Endothelial cell of umbilical vein (primary cell): ENCODE results near the gene HDAC4. TPM values are rescaled to one million over a fixed set of nuclear protein-coding genes. Genes with fewer than 3 reads are reported as not detected.

Experiments used
- BruUV-seq: library from RNA; stranded (reverse); fragments of 400-500 nt; replicated peaks from 2 replicates; lab custom pipeline; 2021; lab: Mats Ljungman, UMichigan
- CTCF ChIA-PET: fragments of 300-600, 350-600 bp; sonication (Branson Sonifier 250); formaldehyde crosslinking; loops from one replicate; lab custom pipeline; 2021; ENCODE audit warnings: antibody characterized with exemption, inconsistent platforms; lab: Charles Lee
- POLR2A ChIA-PET: fragments of 300-600, 350-600 bp; sonication (Branson Sonifier 250); formaldehyde crosslinking; loops from one replicate; lab custom pipeline; 2021; ENCODE audit warnings: antibody characterized with exemption, inconsistent platforms; lab: Charles Lee
- DNase-seq: peaks from one replicate; pipeline ENCODE4 v3.0.0-alpha.2; 2011; ENCODE audit warnings: low read depth, low spot score
- FAIRE-seq: peaks from 2 replicates; lab custom pipeline; 2011; peaks lifted over from hg19 to GRCh38; lab: Jason Lieb, UNC
- H2AFZ ChIP-seq: 2 replicates; pipeline ENCODE4 v1.6.0; 2012; ENCODE audit warnings: low read depth, low read length, control low read depth, inconsistent platforms
- H3K27ac ChIP-seq: 2 replicates; pipeline ENCODE4 v1.5.1; 2011; ENCODE audit warnings: low read depth, mild to moderate bottlenecking, control low read depth, low read length, moderate library complexity; ENCODE audit not compliant: insufficient read depth
- H3K27me3 ChIP-seq, 2 experiments: 2 replicates each; pipeline versions ENCODE4 v1.6.0 to v1.6.1; 2011; ENCODE audit warnings: low read length in 2 of 2, mixed read lengths in 1 of 2; ENCODE audit not compliant: control insufficient read depth in 2 of 2, insufficient read depth in 2 of 2
- H3K36me3 ChIP-seq, 2 experiments: 2 replicates in 1 of 2; 3 replicates in 1 of 2; pipeline ENCODE4 v1.5.1; 2011; ENCODE audit warnings: low read length in 2 of 2, mild to moderate bottlenecking in 1 of 2, moderate library complexity in 1 of 2; ENCODE audit not compliant: control insufficient read depth in 2 of 2, insufficient read depth in 2 of 2; ENCODE audit errors: extremely low read depth in 1 of 2
- H3K4me1 ChIP-seq: 3 replicates; pipeline ENCODE4 v1.5.1; 2011; ENCODE audit warnings: mild to moderate bottlenecking, low read length; ENCODE audit not compliant: control insufficient read depth, insufficient read depth; ENCODE audit errors: extremely low read depth
- H3K4me2 ChIP-seq: 2 replicates; pipeline ENCODE4 v1.6.1; 2011; ENCODE audit warnings: low read length, control low read depth, mixed read lengths; ENCODE audit not compliant: insufficient read depth
- H3K4me3 ChIP-seq, 3 experiments: fragments of 200-600 bp in 1 of 3; sonication (generic), shearing (Covaris generic) in 1 of 3; replicated peaks in 1 of 3; 2 replicates each; pipeline ENCODE4 v1.5.1; 2011 to 2016; ENCODE audit warnings: control low read depth in 3 of 3, low read length in 3 of 3, mild to moderate bottlenecking in 2 of 3, inconsistent platforms in 1 of 3, low read depth in 1 of 3, moderate library complexity in 1 of 3; ENCODE audit not compliant: insufficient read depth in 1 of 3
- H3K79me2 ChIP-seq: 2 replicates; pipeline ENCODE4 v1.6.0; 2012; ENCODE audit warnings: low read length, inconsistent platforms; ENCODE audit not compliant: control insufficient read depth, insufficient read depth
- H3K9ac ChIP-seq: replicated peaks from 2 replicates; pipeline ENCODE3; 2011; ENCODE audit warnings: low read length, control low read depth; ENCODE audit not compliant: insufficient read depth; ENCODE audit errors: extremely low read depth
- H3K9me1 ChIP-seq: replicated peaks from 3 replicates; pipeline ENCODE4 v1.6.0; 2011; ENCODE audit warnings: mild to moderate bottlenecking, low read length; ENCODE audit not compliant: control insufficient read depth, insufficient read depth; ENCODE audit errors: extremely low read depth
- H3K9me3 ChIP-seq: replicated peaks from 2 replicates; pipeline ENCODE4 v1.5.1; 2012; ENCODE audit warnings: low read length, inconsistent platforms; ENCODE audit not compliant: control insufficient read depth, insufficient read depth
- H4K20me1 ChIP-seq: replicated peaks from 2 replicates; pipeline ENCODE3; 2011; ENCODE audit warnings: mild to moderate bottlenecking, low read length; ENCODE audit not compliant: control insufficient read depth, insufficient read depth; ENCODE audit errors: extremely low read depth
- EZH2 ChIP-seq: IDR thresholded peaks from 2 replicates; pipeline ENCODE4 v1.6.1; 2012; ENCODE audit warnings: borderline replicate concordance, low read depth, mild to moderate bottlenecking, moderate library complexity, low read length, inconsistent platforms; ENCODE audit not compliant: severe bottlenecking
- FOS ChIP-seq: IDR thresholded peaks from 2 replicates; pipeline ENCODE4 v1.6.1; 2011; ENCODE audit warnings: mild to moderate bottlenecking, low read length, moderate library complexity, borderline replicate concordance; ENCODE audit not compliant: insufficient read depth
- GATA2 ChIP-seq: IDR thresholded peaks from 2 replicates; pipeline ENCODE4 v1.7.0; 2011; ENCODE audit warnings: low read depth, mild to moderate bottlenecking, moderate library complexity, mixed read lengths, low read length; ENCODE audit not compliant: insufficient read length, insufficient read depth
- JUN ChIP-seq: IDR thresholded peaks from 2 replicates; pipeline ENCODE4 v1.6.1; 2011; ENCODE audit warnings: borderline replicate concordance, low read depth; ENCODE audit not compliant: insufficient read length, insufficient read depth
- MYC ChIP-seq: IDR thresholded peaks from one replicate; pipeline ENCODE4 v1.6.1; 2011; ENCODE audit warnings: mild to moderate bottlenecking, low read depth, low read length
- POLR2A ChIP-seq: IDR thresholded peaks from 2 replicates; pipeline ENCODE4 v1.6.1; 2012; ENCODE audit warnings: low read depth, mild to moderate bottlenecking, control low read depth, low read length
- POLR2AphosphoS5 ChIP-seq: IDR thresholded peaks from 2 replicates; pipeline ENCODE4 v1.6.1; 2012; ENCODE audit warnings: low read depth, mild to moderate bottlenecking, control low read depth, low read length, moderate library complexity; ENCODE audit not compliant: insufficient read depth
- dilution Hi-C: fragments of 300-500 bp; cut with MboI; formaldehyde crosslinking; loops from one replicate; pipeline ENCODE4 v1.15.0; 2019; ENCODE audit warnings: low sequenced_read_pairs; ENCODE audit not compliant: extremely low pct_ligation_motif_present
- intact Hi-C: fragments of 100-400 bp; cut with micrococcal nuclease; formaldehyde crosslinking; loops from one replicate; pipeline ENCODE4 v1.10.0; 2022
- polyA plus RNA-seq, 4 experiments: library from polyadenylated mRNA; depleted of rRNA in 3 of 4; stranded (reverse) in 3 of 4; unstranded in 1 of 4; fragments of >200 nt; gene quantifications; 2 replicates each; pipeline versions ENCODE4 v1.2.1 to v1.2.3, GENCODE V29; 2011 to 2012; ENCODE audit warnings: missing spikeins in 1 of 4
- total RNA-seq: library from RNA; stranded (reverse); gene quantifications from 2 replicates; pipeline ENCODE4 v1.2.3, GENCODE V29; 2021
- TF ChIP-seq, protein P1 (sequence below), 2 donors: IDR thresholded peaks; 1 replicate in 1 of 2; 2 replicates in 1 of 2; pipeline ENCODE4 v1.5.1; 2011; ENCODE audit warnings: low read length in 2 of 2, mild to moderate bottlenecking in 2 of 2, moderate library complexity in 2 of 2, control low read depth in 1 of 2, inconsistent platforms in 1 of 2, low read depth in 1 of 2; ENCODE audit not compliant: insufficient read depth in 1 of 2; ENCODE audit errors: extremely low read depth in 1 of 2
- TF ChIP-seq, protein P2 (sequence below): IDR thresholded peaks from 2 replicates; pipeline ENCODE4 v1.6.1; 2011; ENCODE audit not compliant: insufficient read depth, insufficient read length

HDAC4 gene
- total and polyA plus RNA-seq, 2 donors (not counting 3 experiments of a cell fraction or from before 2014, with no cell fraction given): 13.4 to 33.0 TPM

DNA sequence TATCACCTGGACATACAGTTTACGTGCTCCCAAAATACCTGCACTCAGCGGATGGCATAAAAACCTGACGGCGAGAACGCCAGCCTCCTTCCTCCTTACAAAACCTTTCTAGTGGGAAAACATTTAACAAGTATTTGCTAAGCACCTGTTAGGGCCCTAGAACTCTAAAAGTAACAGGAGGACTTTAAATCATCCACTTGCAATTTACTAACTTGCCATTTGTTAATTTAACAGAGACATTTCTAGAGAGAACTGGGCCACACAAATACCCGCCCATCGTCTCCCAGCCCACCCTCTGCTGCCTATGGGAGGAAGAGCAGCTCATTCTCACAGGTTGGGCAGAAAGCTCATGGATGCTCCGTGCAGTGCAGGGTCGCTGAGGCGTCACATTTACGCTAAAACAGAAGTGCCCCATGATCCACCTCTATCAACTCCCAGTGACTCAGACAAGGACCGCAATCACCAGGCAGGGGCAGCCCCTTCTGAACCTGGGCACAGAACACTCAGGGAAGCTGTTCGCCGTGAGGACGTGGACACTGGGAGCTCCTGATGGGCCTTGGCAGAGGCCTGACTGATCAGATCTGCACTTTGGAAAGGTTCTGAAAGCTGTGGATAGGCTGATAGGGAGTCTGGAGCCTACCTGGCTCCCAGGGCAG is 106.9 kb downstream of the HDAC4 start:
- no peaks in the 10 kb centered on the region for H3K4me1 ChIP-seq
- TF ChIP-seq, protein P1, sequence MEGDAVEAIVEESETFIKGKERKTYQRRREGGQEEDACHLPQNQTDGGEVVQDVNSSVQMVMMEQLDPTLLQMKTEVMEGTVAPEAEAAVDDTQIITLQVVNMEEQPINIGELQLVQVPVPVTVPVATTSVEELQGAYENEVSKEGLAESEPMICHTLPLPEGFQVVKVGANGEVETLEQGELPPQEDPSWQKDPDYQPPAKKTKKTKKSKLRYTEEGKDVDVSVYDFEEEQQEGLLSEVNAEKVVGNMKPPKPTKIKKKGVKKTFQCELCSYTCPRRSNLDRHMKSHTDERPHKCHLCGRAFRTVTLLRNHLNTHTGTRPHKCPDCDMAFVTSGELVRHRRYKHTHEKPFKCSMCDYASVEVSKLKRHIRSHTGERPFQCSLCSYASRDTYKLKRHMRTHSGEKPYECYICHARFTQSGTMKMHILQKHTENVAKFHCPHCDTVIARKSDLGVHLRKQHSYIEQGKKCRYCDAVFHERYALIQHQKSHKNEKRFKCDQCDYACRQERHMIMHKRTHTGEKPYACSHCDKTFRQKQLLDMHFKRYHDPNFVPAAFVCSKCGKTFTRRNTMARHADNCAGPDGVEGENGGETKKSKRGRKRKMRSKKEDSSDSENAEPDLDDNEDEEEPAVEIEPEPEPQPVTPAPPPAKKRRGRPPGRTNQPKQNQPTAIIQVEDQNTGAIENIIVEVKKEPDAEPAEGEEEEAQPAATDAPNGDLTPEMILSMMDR (IDR thresholded peaks at IDR 0.05; ENCODE audit: extremely low read depth in 1 of 2, insufficient read depth in 1 of 2, low read depth in 1 of 2, low read length in 2 of 2): no peak
- TF ChIP-seq EZH2: no peak
- TF ChIP-seq POLR2AphosphoS5: no peak
- TF ChIP-seq FOS: no peak
- TF ChIP-seq MYC: no peak
- no peak for TF ChIP-seq JUN
- no peak for TF ChIP-seq POLR2A
- no peak for TF ChIP-seq GATA2
- TF ChIP-seq, protein P2, sequence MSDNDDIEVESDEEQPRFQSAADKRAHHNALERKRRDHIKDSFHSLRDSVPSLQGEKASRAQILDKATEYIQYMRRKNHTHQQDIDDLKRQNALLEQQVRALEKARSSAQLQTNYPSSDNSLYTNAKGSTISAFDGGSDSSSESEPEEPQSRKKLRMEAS: no peak
- H3K36me3 ChIP-seq: no peaks in the 10 kb centered on the region
- no peak for DNase-seq
- H3K4me2 ChIP-seq: no peak overlapping the region
- no peaks in the 10 kb centered on the region for H4K20me1 ChIP-seq
- no peaks in the 10 kb centered on the region for H3K27me3 ChIP-seq
- CTCF ChIA-PET: interaction anchor here (1.0 kb wide), 1 partner anchor 12 kb away, joined by 4 read pairs; no protein-coding TSS in a partner anchor
- no peaks in the 10 kb centered on the region for H3K9me1 ChIP-seq
- dilution Hi-C loops (no loop called here), intact Hi-C loops (no loop called here)
- H3K79me2 ChIP-seq: no peaks in the 10 kb centered on the region
- no TSS peak for BruUV-seq
- FAIRE-seq: no peak
- H3K27ac ChIP-seq: no peak overlapping the region
- no peaks in the 10 kb centered on the region for H3K9me3 ChIP-seq
- no peak overlapping the region for H3K9ac ChIP-seq
- no peak overlapping the region for H3K4me3 ChIP-seq
- H2AFZ ChIP-seq: no peak overlapping the region
- POLR2A ChIA-PET: no interaction called here
